ENCODE results near the gene ZSCAN21. TPM values are rescaled to one million over a fixed set of nuclear protein-coding genes. Genes with fewer than 3 reads are reported as not detected.
"Not testable (repeated sequence)": the region's sequence is repeated elsewhere in the genome, so short reads cannot be mapped to it uniquely, and the experiment has no call there.

The ZSCAN21 gene
- polyA plus RNA-seq (ENCODE audit: insufficient read length in 10 of 10): 10 to 100 TPM; 10.3 to 16.7 (median 13.9) TPM
- long read RNA-seq, donor 1, partial matches to known transcripts: 5 of 5 reads
- long read RNA-seq, donor 1, other reads (novel, unspliced or antisense): 0 of 5 reads
- long read RNA-seq, donor 2, partial matches to known transcripts: 0 of 1 reads
- long read RNA-seq, donor 2, other reads (novel, unspliced or antisense): 0 of 1 reads
- long read RNA-seq, donor 3: 0 reads
- long read RNA-seq, donor 4: 0 reads
- long read RNA-seq, donor 5, partial matches to known transcripts: 5 of 6 reads
- long read RNA-seq, donor 5, other reads (novel, unspliced or antisense): 0 of 6 reads
- long read RNA-seq, donor 6: 0 reads
- long read RNA-seq, donor 7: 0 reads
- long read RNA-seq, donor 8, partial matches to known transcripts: 0 of 1 reads
- long read RNA-seq, donor 8, other reads (novel, unspliced or antisense): 0 of 1 reads
- long read RNA-seq, donor 9: 0 reads

- DNase-seq: peak; percentile 86 to 97 (median 94)
Measured at GRCh38 chr7:100049441-100050291, at the start of gene ZSCAN21. Gene ZSCAN21, plus strand, starts transcription at chr7:100049774. Its CDS starts 7,233 bp downstream, at chr7:100057007.

DNA sequence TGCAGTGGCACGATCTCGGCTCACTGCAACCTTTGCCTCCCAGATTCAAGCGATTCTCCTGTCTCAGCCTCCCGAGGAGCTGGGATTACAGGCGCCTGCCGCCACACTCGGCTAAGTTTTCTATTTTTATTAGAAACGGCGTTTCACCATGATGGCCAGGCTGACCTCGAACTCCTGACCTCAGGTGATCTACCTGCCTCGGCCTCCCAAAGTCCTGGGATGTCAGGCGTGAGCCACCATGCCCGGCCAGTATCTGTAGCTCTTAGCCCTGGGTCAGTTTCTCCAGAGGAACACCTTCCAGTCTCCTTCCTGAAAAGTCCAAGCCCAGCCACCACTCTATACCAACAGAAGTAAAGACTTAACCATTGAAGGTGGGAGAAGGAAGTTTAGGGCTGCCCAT is 49.3 kb upstream of the ZSCAN21 start:
- DNase-seq: no peak

DNA sequence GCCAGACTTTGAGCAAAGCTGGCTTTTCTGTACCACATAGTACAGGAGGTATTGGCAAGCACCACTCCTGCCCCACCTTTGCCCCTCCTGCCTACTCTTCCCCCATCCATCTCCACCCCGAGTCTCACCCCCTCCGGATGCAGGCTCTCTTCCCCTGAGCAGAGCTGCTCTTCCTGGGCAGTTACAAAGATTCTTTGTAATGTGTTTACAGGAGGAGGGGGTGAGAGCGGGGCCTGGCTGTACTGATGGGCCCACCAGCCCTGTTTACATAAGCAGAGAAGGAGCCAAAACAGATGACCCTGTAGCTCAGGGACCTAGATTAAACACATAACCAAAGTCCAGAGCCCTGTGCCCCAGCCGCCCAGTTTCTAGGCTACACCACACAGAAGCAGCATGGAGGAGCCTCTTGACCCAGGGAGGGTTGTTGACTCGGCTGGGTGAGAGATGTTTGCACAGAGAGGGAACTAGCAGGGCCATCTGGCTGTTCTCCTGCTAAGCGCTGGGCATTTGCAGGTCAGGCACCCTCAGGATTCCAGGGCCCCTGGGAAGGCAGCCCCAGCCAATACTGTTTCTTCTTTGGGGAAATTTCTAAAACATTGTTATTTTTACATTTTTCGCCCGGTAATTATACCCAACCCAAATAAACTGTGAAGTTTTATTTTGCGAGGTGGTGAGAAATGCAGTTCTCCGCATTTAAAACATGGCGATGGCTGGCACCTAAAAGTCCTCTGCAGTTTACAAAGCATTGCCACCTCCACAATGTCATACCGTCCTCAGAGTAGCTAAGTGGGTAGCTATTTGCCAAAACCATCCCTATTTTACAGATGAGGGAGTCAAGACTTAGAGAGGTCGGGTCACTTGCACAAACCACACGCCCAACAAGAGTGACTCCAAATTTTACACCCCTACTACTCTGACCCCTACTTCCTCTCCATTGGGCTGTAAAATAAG is 45.6 kb upstream of the ZSCAN21 start:
- no peak for DNase-seq

DNA sequence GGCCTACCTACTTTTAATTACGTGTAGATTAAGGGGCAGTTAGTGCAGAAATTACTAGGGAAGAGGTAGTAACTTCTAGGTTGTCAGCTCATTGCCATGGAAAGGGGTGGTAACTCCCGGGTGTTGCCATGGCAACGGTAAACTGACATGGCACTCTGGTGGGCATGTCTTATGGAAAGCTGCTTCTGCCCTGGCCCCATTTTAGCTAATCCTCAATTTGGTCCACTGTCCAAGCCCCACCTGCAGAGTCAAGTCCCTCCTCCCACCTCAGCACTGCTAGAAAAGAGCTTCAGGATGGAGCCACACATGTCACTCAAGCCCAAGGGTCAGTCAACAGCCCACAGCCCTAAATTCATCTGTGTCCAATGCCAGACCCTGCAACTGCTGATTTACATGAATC is 41.7 kb upstream of the ZSCAN21 start:
- no peak for DNase-seq

DNA sequence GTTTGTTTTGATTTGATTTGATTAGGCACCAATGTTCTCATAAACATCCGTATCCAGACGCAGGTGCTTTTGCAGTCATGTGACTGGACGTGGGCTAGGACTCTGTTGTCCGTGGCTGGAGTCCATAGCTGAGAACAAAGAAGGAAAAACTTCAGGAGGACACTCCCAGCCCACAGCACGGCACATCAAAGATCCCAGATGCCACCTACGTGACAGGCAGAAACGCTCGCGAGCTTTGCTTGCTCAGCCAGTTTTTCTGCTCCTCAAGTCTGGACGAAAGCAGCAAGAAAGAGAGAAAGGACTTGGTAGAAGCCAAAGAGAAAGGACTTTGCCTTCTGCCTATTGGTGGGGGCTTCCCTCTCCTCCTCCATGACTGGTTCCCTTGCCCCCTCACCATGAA is 41.0 kb upstream of the ZSCAN21 start:
- DNase-seq: no peak

DNA sequence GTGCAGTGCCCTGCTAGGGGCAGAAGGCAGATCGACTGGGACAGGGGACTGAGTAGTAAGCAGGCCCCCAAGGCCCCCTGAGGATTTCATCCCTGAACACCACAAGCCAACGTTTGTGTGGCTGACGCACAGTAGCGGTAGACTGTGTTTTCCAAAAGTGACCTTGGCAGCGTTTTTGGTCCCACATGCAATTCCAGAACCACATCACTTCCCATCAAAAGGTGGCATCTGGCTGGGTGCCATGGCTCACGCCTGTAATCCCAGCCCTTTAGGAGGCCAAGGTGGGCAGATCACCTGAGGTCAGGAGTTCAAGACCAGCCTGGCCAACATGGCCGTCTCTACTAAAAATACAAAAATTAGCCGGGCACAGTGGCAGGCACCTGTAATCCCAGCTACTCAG is 39.6 kb upstream of the ZSCAN21 start:
- DNase-seq: not testable (repeated sequence)

- no peak for DNase-seq
Measured at GRCh38 chr7:100010901-100011300, 38.7 kb upstream of the ZSCAN21 start.

DNA sequence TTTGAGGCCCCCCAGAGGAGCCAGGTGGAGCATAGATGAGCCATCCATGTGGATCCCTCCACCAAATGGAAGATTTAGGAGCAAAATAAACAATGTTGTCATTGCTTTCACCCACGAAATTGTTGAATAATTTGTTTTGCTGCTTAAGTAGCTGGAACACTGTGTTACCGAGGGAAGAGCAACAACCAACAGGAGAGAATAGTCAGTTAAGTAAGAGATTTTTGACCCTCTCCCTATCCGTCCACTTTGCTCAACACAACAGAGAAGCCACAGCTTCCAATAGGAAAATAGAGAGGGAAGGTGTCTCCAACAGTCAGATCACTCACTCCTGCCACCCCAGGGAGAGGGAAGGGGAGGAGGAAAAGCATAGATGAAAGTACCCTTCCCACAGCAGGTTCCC is 38.1 kb upstream of the ZSCAN21 start:
- DNase-seq: no peak

DNA sequence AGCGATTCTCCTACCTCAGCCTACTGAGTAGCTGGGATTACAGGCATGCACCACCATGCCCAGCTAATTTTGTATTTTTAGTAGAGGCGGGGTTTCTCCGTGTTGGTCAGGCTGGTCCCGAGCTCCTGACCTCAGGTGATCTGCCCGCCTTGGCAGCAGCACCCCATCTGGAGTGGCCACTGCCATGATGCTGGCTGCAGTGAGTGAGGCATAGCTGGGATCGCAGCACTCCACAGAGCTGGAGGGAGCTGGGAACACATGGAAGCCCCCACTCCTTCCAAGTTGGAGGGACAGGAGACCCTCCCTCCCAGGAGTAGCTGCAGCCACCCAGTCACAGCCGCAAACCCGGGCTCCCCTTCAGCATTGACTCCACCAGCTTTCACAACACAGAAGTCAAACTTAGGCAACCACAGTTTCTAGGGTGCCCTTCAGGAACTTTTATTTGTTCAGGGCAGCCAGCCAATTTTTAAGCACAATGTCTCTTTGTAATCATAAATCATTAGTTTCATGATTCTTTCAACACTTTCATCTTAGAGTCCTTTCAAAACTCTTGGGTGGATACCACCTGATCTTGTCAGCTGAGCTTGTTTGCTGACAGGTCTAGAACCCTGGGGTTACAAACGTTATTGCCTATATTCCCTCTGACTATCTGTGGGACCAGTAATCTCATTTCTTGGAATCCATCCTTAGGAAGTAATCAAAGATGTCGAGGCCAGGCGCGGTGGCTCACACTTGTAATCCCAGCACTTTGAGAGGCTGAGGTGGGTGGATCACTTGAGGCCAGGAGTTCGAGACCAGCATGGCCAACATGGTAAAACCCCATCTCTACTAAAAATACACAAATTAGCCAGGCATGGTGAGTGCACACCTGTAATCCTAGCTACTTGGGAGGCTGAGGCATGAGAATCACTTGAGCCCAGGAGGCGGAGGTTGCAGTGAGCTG is 36.9 kb upstream of the ZSCAN21 start:
- DNase-seq: not testable (repeated sequence)

DNA sequence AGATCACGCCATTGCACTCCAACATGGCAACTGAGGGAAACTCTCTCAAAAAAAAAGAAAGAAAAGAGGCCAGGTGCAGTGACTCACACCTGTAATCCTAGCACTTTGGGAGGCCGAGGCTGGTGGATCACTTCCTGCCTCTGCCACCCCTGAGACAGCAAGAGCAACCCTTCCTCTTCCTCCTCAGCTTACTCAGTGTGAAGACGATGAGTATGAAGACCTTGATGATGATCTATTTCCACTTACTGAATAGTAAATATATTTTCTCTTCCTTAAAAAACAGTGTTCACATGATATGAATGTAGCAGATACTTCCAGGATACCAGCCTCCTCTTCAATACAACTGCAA is 36.3 kb upstream of the ZSCAN21 start:
- DNase-seq: no peak

DNA sequence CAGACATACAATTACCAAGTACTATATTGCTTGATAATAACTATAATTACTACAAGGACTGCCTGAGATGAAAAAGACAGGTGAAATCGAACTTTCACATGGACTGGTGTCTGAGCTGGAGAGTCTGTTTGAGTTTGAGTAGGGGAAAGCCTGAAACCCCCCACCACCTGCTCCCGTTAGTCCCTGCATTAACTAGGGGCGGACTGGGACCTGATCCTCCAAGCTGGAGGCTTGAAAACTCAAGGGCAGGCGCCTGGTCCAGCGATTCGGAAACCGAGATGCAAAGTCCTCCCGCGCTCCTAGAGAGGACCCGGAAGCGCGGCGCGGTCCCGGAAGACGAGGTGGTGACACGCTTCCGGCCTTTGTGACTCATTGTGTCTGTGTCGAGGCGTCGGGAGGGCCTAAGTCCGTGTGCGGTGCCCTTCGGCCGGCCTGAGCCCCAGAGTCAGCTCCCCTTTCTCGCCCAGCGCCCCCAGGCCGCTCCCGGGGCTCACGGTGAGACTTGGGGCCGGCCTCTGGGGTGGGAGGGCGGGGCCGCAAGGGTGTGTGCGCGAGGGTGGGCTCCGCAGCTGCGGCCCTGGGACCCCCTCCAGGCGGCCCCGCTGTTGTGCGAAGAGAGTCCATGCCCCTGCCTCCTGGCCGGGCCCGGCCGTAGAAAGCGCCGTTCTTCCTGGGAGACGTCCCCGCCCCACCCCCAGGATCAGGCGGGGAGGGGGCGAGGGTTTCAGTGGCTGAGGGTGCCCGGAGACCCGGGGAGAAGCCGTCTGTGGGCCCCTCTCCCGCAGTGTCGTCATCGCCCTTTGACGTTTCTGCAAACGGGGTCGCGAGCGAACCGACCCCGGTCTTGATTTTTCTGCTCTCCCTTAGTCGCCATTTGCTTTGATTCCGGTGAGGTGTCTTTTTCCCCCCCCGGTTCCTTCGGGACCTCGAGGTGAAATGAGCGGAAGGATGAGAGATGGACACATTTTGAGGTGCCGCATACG is 34.1 kb upstream of the ZSCAN21 start, which contains the start of gene ZKSCAN1:
TSS of gene ZKSCAN1 (plus strand) at position 365 of the 983 bp plus-strand sequence. CDS start 7,911 bp downstream, outside the sequence.
- DNase-seq: peak; percentile 92 to 96 (median 94)

DNA sequence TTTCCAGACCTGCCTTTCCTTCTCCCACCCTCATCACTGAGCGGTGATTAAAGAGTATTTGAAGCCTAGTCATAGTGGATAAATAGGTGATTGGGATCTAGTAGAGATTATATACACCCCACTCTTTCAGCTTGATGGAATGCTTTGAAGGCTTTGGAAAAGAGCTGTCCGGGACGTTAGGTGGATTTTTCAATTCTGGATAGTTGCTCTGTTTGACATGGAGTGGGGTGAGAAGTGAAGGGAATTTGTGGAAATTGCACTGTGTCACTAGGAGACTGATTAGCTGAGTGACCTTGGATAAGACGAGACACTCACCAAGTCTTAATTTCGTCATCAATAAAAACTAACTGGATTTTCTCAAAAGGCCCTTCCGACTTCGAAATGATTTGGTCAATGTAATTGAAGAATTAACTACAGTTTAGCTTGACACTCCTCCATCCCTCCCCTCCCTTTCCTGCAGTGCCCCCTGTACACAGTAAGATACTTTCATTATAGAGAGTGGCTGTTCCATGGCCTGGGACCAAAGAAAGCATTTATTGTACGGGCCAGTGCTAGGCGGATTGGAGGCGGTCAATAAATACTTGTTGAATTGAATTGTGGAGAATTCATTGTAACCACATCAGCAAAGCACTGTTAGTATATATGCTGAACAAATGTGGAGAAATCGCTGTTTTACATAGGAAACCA is 33.2 kb upstream of the ZSCAN21 start:
- peak in 1 of 3 donors; percentile 41 for DNase-seq

DNA sequence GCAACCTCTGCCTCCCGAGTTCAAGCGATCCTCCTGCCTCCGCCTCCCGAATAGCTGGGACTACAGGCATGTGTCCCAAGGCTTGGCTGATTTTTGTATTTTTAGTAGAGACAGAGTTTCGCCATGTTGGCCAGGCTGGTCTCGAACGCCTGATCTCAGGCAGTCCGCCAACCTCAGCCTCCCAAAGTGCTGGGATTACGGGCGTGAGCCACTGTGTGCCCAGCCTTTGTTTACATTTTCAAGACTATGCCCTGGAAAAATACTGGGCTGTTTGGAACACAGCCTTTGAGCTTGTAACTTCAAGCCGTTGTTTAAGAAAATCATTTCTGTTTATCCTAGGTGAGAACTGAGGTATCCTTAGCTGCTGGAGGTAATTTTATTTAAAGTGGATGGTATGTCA is 32.3 kb upstream of the ZSCAN21 start:
- no peak for DNase-seq

DNA sequence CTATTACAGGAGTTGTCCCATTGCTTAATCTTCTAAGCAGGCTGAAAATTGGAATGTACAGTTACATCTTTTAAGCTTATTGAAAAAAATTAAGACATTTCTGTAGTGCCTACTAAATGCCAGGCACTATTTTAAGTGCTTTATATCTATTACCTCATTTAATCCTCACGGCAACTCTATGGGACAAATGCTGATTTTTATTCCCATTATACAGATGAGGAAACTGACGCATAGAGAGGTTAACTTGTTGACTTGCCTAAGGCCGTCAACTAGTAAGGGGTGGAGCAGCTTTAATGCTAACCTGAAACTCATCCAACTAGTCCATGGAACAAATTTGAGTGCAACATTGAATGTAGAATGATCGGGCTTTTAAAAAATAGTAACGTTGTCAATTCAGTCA is 31.7 kb upstream of the ZSCAN21 start:
- DNase-seq: no peak

DNA sequence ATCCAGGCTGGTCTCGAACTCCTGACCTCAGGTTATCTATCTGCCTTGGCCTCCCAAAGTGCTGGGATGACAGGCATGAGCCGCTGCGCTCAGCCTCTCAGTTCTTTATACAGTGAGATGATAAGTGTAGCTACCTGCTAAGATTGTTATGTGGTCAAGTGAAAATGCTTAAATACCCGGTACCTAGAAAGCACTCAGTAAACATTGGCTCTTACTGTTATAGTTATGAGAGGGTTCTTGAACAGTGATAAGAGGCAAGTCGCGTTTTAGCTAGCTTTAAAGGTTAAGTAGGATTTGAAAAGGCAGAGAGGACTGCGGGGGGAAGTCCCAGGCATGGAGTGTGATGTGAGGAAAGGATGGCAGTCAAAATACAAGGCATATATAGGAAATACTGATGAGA is 29.7 kb upstream of the ZSCAN21 start:
- no peak for DNase-seq

DNA sequence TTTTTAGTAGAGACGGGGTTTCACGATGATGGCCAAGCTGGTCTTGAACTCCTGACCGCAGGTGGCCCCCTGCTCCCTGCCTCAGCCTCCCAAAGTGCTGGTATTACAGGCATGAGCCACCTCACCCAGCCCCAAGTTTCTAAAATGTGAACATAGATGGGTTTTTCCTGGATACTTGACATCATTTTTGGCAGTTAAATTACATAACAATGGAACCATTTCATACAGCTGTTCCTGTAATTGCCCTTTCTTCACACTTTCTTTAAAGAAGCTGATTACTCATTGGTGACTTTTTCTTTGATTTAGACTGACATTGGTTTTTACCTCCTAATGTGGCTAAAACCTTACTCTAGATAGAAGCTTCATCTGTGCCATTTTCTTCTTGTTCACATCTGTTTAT is 28.3 kb upstream of the ZSCAN21 start:
- no peak for DNase-seq

- no peak for DNase-seq
Measured at GRCh38 chr7:100022621-100023020, 27.0 kb upstream of the ZSCAN21 start.

- DNase-seq: no peak
Measured at GRCh38 chr7:100023526-100023925, 26.0 kb upstream of the ZSCAN21 start.
